Measurements from ENCODE around the gene CNN2. TPM values are rescaled to one million over a fixed set of nuclear protein-coding genes. Genes with fewer than 3 reads are reported as not detected.
A peak's percentile ranks its signal among the peaks of the same experiment; 100 is the strongest.

Gene CNN2
- total RNA-seq, 4 donors from 2014 or later = 79.0 to 125 (median 105) TPM

DNA sequence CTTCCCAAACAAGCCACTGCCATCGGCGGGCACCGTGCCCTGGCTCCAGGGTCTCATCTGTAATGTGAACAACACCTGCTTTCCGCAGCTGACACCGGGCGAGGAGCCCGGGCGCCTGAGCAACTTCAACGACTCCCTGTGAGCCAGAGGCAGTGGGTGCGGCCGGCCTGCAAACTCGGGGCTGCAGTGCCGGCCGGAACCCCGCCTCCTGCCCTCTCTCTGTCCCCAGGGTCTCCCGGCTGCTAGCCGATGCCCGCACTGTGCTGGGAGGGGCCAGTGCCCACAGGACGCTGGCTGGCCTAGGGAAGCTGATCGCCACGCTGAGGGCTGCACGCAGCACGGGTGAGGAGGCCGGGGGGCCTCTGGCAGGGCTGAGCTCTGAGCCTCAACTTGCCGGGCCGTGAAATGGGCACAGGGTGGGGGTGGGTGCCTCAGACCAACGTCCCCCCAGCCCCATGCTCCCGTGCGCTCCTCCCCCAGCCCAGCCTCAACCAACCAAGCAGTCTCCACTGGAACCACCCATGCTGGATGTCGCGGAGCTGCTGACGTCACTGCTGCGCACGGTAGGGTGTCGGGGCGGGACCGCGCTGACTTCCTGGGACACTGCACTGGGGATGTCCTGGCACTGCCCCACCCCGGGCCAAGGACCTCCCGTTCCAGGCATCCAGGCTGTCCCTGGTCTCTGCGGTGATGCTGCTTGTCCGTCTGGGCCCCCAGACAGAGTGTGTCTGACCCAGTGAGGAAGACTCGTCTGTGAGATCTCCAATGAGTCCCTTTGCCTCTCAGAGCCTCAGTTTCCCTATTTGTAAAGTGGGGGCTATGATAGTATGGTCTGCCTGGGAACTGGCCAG is 15.7 kb downstream of the CNN2 start:
- peaks cover 4 to 15% (median 6%) of the 10 kb centered on the region in 3 donors for H3K36me3 ChIP-seq
- TF ChIP-seq POLR2A (IDR thresholded peaks at IDR 0.05) (no peak), CTCF (IDR thresholded peaks at IDR 0.05) (no peak)
- WGBS, 2 donors = 24% methylated on average over 20 of the region's 43 CpGs; no CpG with 5 or more reads in 1 of the 2 donors
- H3K27me3 ChIP-seq = peaks cover 0 to 14% (median 0%) of the 10 kb centered on the region in 4 donors
- H3K4me3 ChIP-seq = peak overlapping the region; percentile 7 to 74 (median 59)
- intact Hi-C loops (cut with DNase I) = no loop called here
- H3K9me3 ChIP-seq = no peaks in the 10 kb centered on the region
- peaks cover 39 to 72% (median 46%) of the 10 kb centered on the region in 3 donors for H3K4me1 ChIP-seq
- H3K27ac ChIP-seq = peak overlapping the region; percentile 63 to 83 (median 82)
- no peak for DNase-seq

DNA sequence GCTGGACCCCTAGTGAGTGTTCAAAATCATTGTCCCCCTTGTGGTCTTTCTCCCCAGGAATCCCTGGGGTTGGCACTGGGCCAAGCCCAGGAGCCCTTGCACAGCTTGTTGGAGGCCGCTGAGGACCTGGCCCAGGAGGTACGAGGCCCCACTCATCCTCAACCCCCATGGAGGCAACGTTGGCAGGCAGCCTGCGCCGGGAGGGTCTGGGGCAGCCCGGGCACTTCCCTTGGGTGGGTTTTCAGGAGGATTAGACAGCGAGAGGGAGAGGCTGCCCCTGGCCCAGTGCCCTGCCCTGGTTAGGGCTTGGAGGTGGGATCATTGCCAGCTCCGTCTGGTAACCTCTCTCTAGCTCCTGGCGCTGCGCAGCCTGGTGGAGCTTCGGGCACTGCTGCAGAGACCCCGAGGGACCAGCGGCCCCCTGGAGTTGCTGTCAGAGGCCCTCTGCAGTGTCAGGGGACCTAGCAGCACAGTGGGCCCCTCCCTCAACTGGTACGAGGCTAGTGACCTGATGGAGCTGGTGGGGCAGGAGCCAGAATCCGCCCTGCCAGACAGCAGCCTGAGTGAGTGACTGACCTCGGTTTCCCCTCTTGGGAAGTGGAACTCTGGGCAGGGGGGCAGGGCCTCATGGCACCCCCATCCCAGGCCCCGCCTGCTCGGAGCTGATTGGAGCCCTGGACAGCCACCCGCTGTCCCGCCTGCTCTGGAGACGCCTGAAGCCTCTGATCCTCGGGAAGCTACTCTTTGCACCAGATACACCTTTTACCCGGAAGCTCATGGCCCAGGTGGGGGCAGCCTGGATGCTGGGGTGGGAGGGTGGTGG is 16.5 kb downstream of the CNN2 start:
- H3K36me3 ChIP-seq = peaks cover 0 to 7% (median 0%) of the 10 kb centered on the region in 3 donors
- no peak for DNase-seq
- 20% methylated on average over 1 of the region's 23 CpGs; no CpG with 5 or more reads in 1 of the 2 donors for WGBS, 2 donors
- H3K9me3 ChIP-seq = no peaks in the 10 kb centered on the region
- H3K27ac ChIP-seq = peak overlapping the region; percentile 63 to 83 (median 82)
- intact Hi-C loops (cut with DNase I) = no loop called here
- peak in 1 of 4 donors; percentile 18 for TF ChIP-seq POLR2A (IDR thresholded peaks at IDR 0.05)
- TF ChIP-seq CTCF (IDR thresholded peaks at IDR 0.05) = no peak
- H3K4me1 ChIP-seq = peaks cover 40 to 72% (median 51%) of the 10 kb centered on the region in 3 donors
- peak overlapping the region in 1 of 4 donors; percentile 74 for H3K4me3 ChIP-seq
- peaks cover 0 to 14% (median 0%) of the 10 kb centered on the region in 4 donors for H3K27me3 ChIP-seq

- Histone ChIP-seq H3K27ac (no peak overlapping the region), H3K4me3 (no peak overlapping the region), H3K9me3 (no peaks in the 10 kb centered on the region), H3K27me3 (peaks cover 0 to 14% (median 0%) of the 10 kb centered on the region in 4 donors), H3K4me1 (peaks cover 39 to 49% (median 43%) of the 10 kb centered on the region in 3 donors), H3K36me3 (no peaks in the 10 kb centered on the region)
- WGBS, 2 donors = 70 to 80% methylated on average over 7 to 10 of the region's 10 CpGs
- DNase-seq = no peak
- intact Hi-C loops (cut with DNase I) = no loop called here
- TF ChIP-seq POLR2A (IDR thresholded peaks at IDR 0.05) = no peak
- TF ChIP-seq CTCF (IDR thresholded peaks at IDR 0.05) = no peak
Observed at GRCh38 chr19:1045247-1045603, 18.8 kb downstream of the CNN2 start.

- peaks cover 0 to 14% (median 0%) of the 10 kb centered on the region in 4 donors for H3K27me3 ChIP-seq
- DNase-seq = no peak
- TF ChIP-seq POLR2A (IDR thresholded peaks at IDR 0.05) (no peak), CTCF (IDR thresholded peaks at IDR 0.05) (no peak)
- H3K4me1 ChIP-seq = peaks cover 29 to 39% (median 34%) of the 10 kb centered on the region in 3 donors
- H3K9me3 ChIP-seq = no peaks in the 10 kb centered on the region
- 74 to 88% methylated on average over 10 to 11 of the region's 33 CpGs for WGBS, 2 donors
- H3K27ac ChIP-seq = peak overlapping the region in 1 of 4 donors; percentile 81
- H3K36me3 ChIP-seq = no peaks in the 10 kb centered on the region
- H3K4me3 ChIP-seq = no peak overlapping the region
- intact Hi-C loops (cut with DNase I) = no loop called here
Observed at GRCh38 chr19:1046117-1046626, 19.8 kb downstream of the CNN2 start.

All from esophagus squamous epithelium (tissue), 5 donors.